ENCODE data around the gene MGRN1. TPM values are rescaled to one million over a fixed set of nuclear protein-coding genes. Genes with fewer than 3 reads are reported as not detected.

MGRN1 gene
- polyA plus RNA-seq, 4 donors, result 21.1 to 52.1 (median 25.6) TPM

DNA sequence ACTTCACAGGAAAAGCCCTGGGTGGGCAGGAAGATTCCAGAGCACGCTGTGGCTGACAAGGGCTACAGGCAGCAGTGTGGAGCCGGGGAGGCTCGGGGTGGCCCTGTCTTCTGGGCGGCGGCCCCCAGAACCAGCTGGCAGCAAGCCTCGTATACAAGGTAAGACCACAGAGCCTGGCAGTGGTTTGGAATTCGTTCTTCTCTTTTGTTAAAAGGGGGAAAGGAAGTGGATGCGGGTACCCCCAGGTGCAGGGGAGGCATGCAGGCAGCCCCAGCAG lies 16.0 kb upstream of the MGRN1 start:
- H3K27ac ChIP-seq (ENCODE audit: low read depth in 1 of 3, low read length in 2 of 3), result no peak overlapping the region
- FAIRE-seq (no peak), DNase-seq (no peak)
- 82 to 87% (median 82%) methylated on average over 8 of the region's 8 CpGs for WGBS, 3 donors
- peaks cover 2 to 36% (median 14%) of the 10 kb centered on the region in 3 donors for H3K4me1 ChIP-seq (ENCODE audit: control insufficient read depth in 3 of 3, insufficient read depth in 2 of 3, low read depth in 1 of 3, low read length in 2 of 3)
- no peak overlapping the region for H3K4me3 ChIP-seq (ENCODE audit: low read depth in 1 of 3, low read length in 3 of 3)
- no peaks in the 10 kb centered on the region for H3K9me3 ChIP-seq (ENCODE audit: control insufficient read depth in 2 of 2, insufficient read depth in 1 of 2, low read depth in 1 of 2, low read length in 1 of 2)
- peaks cover 6 to 70% (median 8%) of the 10 kb centered on the region in 3 donors for H3K36me3 ChIP-seq (ENCODE audit: control insufficient read depth in 3 of 3, insufficient read depth in 2 of 3, low read depth in 1 of 3, low read length in 3 of 3)
- no peaks in the 10 kb centered on the region for H3K27me3 ChIP-seq (ENCODE audit: control insufficient read depth in 3 of 3, insufficient read depth in 3 of 3, low read length in 3 of 3)

DNA sequence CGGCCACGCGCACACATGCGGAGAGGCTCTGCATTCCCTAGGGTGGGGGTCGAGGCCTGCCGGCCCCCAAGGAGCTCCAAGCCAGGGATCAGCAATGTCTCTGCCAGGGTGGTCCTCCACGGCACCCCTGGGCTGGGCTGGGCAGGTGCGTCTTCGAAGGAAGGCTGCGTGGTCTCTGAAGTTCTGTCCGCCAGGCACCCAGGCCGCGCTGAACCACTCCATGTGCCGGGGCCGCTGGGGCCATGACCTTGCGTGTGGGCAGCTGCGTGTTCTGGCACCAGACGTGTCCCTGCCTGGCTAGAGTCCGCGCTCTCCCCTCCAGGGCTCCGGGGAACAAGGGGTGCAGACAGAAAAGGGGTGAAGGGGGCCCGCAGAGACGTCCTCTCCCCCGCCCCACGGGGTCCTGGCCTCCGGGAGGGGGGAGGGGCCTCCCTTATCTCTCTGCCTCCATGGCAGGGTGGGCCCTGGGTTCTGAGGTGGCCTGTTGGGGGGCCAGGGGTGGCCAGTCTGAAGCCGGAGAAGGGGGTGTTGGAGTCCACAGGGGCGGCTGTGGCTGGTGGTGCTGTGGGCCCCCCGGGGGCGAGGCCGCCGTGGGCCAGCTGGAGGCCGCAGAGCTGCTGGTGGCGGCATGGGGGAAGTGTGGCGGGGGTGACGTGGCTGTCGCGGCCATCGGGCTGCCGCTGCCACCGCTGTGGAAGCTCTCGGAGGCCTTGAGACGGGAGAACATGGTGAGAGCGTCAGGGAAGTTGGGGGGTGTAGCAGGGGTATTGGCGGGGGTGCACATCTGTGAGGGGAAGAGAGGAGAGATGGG lies 15.2 kb upstream of the MGRN1 start:
- Histone ChIP-seq H3K4me3 (ENCODE audit: low read depth in 1 of 3, low read length in 3 of 3) (no peak overlapping the region), H3K36me3 (ENCODE audit: control insufficient read depth in 3 of 3, insufficient read depth in 2 of 3, low read depth in 1 of 3, low read length in 3 of 3) (peaks cover 6 to 70% (median 8%) of the 10 kb centered on the region in 3 donors), H3K27me3 (ENCODE audit: control insufficient read depth in 3 of 3, insufficient read depth in 3 of 3, low read length in 3 of 3) (no peaks in the 10 kb centered on the region), H3K27ac (ENCODE audit: low read depth in 1 of 3, low read length in 2 of 3) (no peak overlapping the region), H3K4me1 (ENCODE audit: control insufficient read depth in 3 of 3, insufficient read depth in 2 of 3, low read depth in 1 of 3, low read length in 2 of 3) (peaks cover 2 to 30% (median 14%) of the 10 kb centered on the region in 3 donors), H3K9me3 (ENCODE audit: control insufficient read depth in 2 of 2, insufficient read depth in 1 of 2, low read depth in 1 of 2, low read length in 1 of 2) (no peaks in the 10 kb centered on the region)
- no peak for DNase-seq
- no peak for FAIRE-seq
- 88 to 92% (median 90%) methylated on average over 42 to 45 of the region's 45 CpGs for WGBS, 3 donors

DNA sequence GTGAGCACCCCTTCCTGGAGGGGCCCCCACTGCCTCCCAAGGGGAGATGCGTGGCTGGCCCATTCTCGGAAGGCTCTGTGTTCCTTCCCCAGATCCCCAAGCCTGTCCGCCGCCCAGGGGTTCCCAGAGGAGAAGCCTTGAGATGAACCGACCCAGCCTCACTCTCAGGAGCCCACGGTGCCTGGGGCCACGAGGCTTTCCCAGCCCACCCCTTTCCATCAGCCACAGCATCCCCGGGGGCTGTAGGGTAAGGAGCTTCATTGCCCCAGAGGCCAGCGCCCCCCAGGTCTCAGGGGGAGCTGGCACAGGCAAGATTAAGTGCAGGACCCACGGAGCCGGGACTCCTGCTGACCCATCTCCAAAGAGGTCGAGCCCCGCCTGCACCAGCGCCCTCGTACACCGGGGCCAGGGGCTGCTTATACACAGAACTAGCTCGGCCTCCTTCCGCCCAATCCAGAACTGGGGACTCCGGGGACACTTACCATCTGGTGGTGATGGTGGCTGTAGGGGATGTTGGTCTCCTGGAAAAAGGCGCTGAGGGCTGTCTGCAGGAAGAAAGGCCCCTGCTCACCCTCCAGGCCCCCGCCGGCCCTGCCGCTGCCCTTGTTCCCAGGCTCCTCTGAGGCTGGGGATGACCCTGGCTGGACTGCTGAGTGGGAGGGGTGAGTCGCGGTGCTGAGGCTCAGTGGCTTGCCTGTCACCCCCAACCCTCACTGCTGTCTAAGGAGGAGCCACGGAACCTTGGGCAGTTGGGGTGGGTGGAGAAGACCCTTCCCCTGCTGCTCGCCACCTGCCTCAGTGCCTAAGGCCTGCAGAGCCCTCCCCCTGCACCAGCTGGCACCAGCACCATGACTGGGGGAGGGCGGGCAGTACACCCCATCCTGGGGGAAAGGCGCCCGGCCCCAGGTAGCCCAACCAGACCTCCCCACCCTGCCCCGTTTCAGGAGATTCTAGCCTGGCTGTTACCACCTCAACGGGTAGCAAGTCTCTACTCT lies 14.3 kb upstream of the MGRN1 start:
- no peaks in the 10 kb centered on the region for H3K27me3 ChIP-seq (ENCODE audit: control insufficient read depth in 3 of 3, insufficient read depth in 3 of 3, low read length in 3 of 3)
- FAIRE-seq (no peak), DNase-seq (no peak)
- no peak overlapping the region for H3K4me3 ChIP-seq (ENCODE audit: low read depth in 1 of 3, low read length in 3 of 3)
- H3K27ac ChIP-seq (ENCODE audit: low read depth in 1 of 3, low read length in 2 of 3), result no peak overlapping the region
- peaks cover 6 to 70% (median 8%) of the 10 kb centered on the region in 3 donors for H3K36me3 ChIP-seq (ENCODE audit: control insufficient read depth in 3 of 3, insufficient read depth in 2 of 3, low read depth in 1 of 3, low read length in 3 of 3)
- WGBS, 3 donors, result 83 to 88% (median 86%) methylated on average over 29 to 32 of the region's 32 CpGs
- H3K4me1 ChIP-seq (ENCODE audit: control insufficient read depth in 3 of 3, insufficient read depth in 2 of 3, low read depth in 1 of 3, low read length in 2 of 3), result peaks cover 2 to 34% (median 14%) of the 10 kb centered on the region in 3 donors
- H3K9me3 ChIP-seq (ENCODE audit: control insufficient read depth in 2 of 2, insufficient read depth in 1 of 2, low read depth in 1 of 2, low read length in 1 of 2), result no peaks in the 10 kb centered on the region

DNA sequence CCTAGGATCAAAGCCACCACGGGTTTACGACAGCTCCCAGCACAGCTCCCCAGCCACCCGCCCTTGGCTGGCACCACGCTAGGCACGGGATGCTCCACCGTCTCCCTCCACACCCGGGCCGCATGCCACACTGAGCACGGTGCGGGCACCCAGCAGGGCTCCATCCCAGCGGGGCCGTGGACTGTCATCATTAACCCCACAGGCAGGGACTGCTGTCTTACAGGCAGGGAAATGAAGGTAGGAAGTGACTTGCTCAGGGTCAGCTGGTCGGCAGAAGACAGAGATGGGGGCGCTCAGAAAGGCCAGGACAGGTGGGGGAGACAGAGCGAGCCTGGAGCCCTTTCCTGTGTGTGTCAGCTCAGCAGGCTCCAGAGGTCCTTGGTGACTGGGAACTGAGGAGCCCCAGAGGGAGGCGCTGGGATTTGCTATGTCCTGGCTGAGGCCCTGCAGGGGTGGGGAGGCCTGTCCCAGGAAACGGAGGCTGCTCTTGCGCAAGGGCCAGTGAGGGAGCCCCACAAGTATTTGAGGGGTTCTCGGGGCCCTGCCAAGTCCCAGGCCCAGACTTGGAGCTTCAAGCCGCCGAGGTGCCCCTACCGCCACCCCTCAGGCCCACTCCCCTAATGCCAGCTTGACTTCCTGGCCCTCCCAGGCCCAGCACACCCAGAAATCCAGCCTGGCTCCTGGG lies 13.1 kb upstream of the MGRN1 start:
- no peaks in the 10 kb centered on the region for H3K27me3 ChIP-seq (ENCODE audit: control insufficient read depth in 3 of 3, insufficient read depth in 3 of 3, low read length in 3 of 3)
- no peaks in the 10 kb centered on the region for H3K9me3 ChIP-seq (ENCODE audit: control insufficient read depth in 2 of 2, insufficient read depth in 1 of 2, low read depth in 1 of 2, low read length in 1 of 2)
- peak overlapping the region in 1 of 3 donors; percentile 20 for H3K4me3 ChIP-seq (ENCODE audit: low read depth in 1 of 3, low read length in 3 of 3)
- WGBS, 3 donors, result 69 to 76% (median 71%) methylated on average over 21 to 22 of the region's 22 CpGs
- peaks cover 6 to 67% (median 8%) of the 10 kb centered on the region in 3 donors for H3K36me3 ChIP-seq (ENCODE audit: control insufficient read depth in 3 of 3, insufficient read depth in 2 of 3, low read depth in 1 of 3, low read length in 3 of 3)
- peaks cover 2 to 39% (median 14%) of the 10 kb centered on the region in 3 donors for H3K4me1 ChIP-seq (ENCODE audit: control insufficient read depth in 3 of 3, insufficient read depth in 2 of 3, low read depth in 1 of 3, low read length in 2 of 3)
- DNase-seq (peak in 1 of 2 donors; percentile 86), FAIRE-seq (no peak)
- peak overlapping the region in 1 of 3 donors; percentile 85 for H3K27ac ChIP-seq (ENCODE audit: low read depth in 1 of 3, low read length in 2 of 3)

DNA sequence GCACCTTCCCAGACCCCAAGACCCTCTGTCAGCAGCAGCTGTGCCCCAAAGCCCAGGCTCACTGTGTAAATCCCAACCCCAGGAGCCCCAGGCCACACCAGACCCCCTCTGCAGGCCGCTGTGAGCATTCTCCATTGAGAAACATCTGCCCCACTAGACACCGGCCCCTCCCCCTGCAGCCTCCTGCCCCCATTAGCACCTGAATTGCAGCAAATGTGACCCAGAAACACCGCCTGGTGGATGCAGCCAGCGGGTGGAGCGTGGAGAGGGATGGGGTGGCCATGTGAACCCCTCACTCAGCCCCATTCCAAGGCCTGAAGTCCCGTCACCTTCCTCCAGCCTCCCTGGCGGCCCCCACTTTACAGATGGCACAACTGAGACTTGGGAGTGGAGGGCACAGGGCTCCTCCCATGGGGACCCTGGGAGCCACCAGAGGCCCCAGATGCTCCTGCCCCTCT lies 12.1 kb upstream of the MGRN1 start:
- FAIRE-seq (no peak), DNase-seq (no peak)
- Histone ChIP-seq H3K4me1 (ENCODE audit: control insufficient read depth in 3 of 3, insufficient read depth in 2 of 3, low read depth in 1 of 3, low read length in 2 of 3) (peaks cover 2 to 48% (median 14%) of the 10 kb centered on the region in 3 donors), H3K9me3 (ENCODE audit: control insufficient read depth in 2 of 2, insufficient read depth in 1 of 2, low read depth in 1 of 2, low read length in 1 of 2) (no peaks in the 10 kb centered on the region), H3K27me3 (ENCODE audit: control insufficient read depth in 3 of 3, insufficient read depth in 3 of 3, low read length in 3 of 3) (no peaks in the 10 kb centered on the region), H3K27ac (ENCODE audit: low read depth in 1 of 3, low read length in 2 of 3) (peak overlapping the region in 1 of 3 donors; percentile 52), H3K36me3 (ENCODE audit: control insufficient read depth in 3 of 3, insufficient read depth in 2 of 3, low read depth in 1 of 3, low read length in 3 of 3) (peaks cover 6 to 56% (median 8%) of the 10 kb centered on the region in 3 donors), H3K4me3 (ENCODE audit: low read depth in 1 of 3, low read length in 3 of 3) (peak overlapping the region in 1 of 3 donors; percentile 21)
- WGBS, 3 donors, result 91 to 93% (median 92%) methylated on average over 7 of the region's 7 CpGs

DNA sequence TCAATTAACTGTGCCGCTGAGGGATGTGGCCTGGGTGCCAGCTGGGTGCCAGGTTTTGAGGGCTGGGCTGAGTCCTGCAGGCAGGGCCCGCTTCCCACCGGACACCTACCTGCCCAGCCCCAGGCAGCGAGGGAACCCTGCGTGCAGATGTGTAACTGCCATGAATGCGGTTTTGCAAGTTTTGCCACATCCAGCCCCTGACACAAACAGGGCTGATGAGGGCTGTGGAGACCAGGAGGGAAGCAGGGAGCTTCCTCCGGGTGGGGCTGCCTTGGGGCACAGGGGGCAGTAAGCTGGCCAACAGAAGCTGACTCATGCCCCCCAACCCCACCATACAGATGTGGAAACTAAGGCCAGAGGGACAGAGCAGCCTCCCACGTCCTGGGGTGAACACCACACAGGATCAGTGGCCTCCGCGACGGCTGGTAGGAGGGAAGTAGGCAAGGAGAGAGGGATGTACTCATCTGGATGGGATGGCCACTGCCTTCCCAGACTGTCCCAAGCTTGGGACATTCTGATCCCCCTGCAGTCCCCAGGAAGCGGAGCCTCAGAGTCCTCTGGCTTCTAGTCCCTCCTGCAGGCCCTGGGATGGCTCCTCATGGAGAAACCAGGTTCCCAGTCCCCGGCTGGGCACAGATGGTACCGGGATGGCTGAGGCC lies 11.5 kb upstream of the MGRN1 start:
- peak in 1 of 2 donors; percentile 39 for DNase-seq
- H3K27me3 ChIP-seq (ENCODE audit: control insufficient read depth in 3 of 3, insufficient read depth in 3 of 3, low read length in 3 of 3), result no peaks in the 10 kb centered on the region
- FAIRE-seq, result no peak
- peak overlapping the region in 2 of 3 donors; percentile 76 to 86 for H3K4me3 ChIP-seq (ENCODE audit: low read depth in 1 of 3, low read length in 3 of 3)
- H3K36me3 ChIP-seq (ENCODE audit: control insufficient read depth in 3 of 3, insufficient read depth in 2 of 3, low read depth in 1 of 3, low read length in 3 of 3), result peaks cover 6 to 50% (median 8%) of the 10 kb centered on the region in 3 donors
- H3K9me3 ChIP-seq (ENCODE audit: control insufficient read depth in 2 of 2, insufficient read depth in 1 of 2, low read depth in 1 of 2, low read length in 1 of 2), result no peaks in the 10 kb centered on the region
- peak overlapping the region in 1 of 3 donors; percentile 52 for H3K27ac ChIP-seq (ENCODE audit: low read depth in 1 of 3, low read length in 2 of 3)
- 37 to 58% (median 40%) methylated on average over 14 of the region's 14 CpGs for WGBS, 3 donors
- H3K4me1 ChIP-seq (ENCODE audit: control insufficient read depth in 3 of 3, insufficient read depth in 2 of 3, low read depth in 1 of 3, low read length in 2 of 3), result peaks cover 7 to 54% (median 14%) of the 10 kb centered on the region in 3 donors

DNA sequence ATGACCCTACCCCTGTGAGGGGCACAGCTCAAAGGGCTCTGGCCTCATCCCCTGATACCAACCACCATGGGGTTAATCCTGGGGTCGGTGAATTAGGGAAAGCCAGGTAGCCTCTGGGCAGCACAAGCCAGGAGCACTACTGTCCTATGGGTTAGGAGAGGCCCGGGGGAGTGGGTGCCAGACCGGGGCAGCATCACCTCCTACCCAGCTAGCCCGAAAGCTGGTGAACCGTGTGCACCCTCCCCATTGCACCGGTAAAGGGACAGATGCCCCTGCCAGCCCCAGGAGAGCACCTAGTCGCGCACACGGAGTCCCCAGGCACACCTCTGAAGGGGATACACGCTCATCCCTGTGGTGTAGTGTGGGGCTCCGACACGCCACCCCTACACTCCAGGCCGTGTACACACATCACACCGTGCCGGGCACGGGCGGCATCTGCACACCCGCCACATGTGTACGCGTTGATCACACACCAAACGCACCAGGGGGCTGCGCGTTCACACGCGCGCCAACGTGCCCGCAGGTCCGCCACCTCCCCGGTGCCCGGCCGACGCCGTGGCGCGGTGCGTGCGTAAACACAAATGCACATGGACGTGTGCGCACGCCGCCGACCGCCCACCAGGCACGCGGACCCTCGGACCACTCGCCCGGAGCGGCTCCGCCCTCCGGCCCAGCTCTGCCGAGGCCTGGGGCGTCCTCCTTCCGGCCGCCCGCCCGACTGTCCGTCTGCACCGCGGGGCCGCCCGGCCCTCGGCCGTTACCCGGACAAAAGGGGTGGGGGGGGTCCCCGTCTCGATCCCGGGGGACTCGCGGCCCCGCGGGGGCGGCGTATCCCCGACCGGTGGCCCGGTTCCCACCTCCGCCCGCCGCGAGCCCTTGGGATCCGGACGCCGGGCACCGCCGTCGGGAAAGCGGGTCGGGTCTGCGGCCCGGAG lies 10.7 kb upstream of the MGRN1 start:
- FAIRE-seq, result no peak
- H3K9me3 ChIP-seq (ENCODE audit: control insufficient read depth in 2 of 2, insufficient read depth in 1 of 2, low read depth in 1 of 2, low read length in 1 of 2), result no peaks in the 10 kb centered on the region
- peaks cover 6 to 43% (median 6%) of the 10 kb centered on the region in 3 donors for H3K36me3 ChIP-seq (ENCODE audit: control insufficient read depth in 3 of 3, insufficient read depth in 2 of 3, low read depth in 1 of 3, low read length in 3 of 3)
- DNase-seq, result peak in 1 of 2 donors; percentile 67
- peak overlapping the region; percentile 45 to 92 (median 82) for H3K27ac ChIP-seq (ENCODE audit: low read depth in 1 of 3, low read length in 2 of 3)
- WGBS, 3 donors, result 0 to 1% (median 1%) methylated on average over 38 to 92 of the region's 92 CpGs
- H3K4me1 ChIP-seq (ENCODE audit: control insufficient read depth in 3 of 3, insufficient read depth in 2 of 3, low read depth in 1 of 3, low read length in 2 of 3), result peaks cover 9 to 62% (median 14%) of the 10 kb centered on the region in 3 donors
- peak overlapping the region; percentile 76 to 86 (median 78) for H3K4me3 ChIP-seq (ENCODE audit: low read depth in 1 of 3, low read length in 3 of 3)
- H3K27me3 ChIP-seq (ENCODE audit: control insufficient read depth in 3 of 3, insufficient read depth in 3 of 3, low read length in 3 of 3), result no peaks in the 10 kb centered on the region
